Erythroblast (primary cell): ENCODE data around the gene ADAMTS7.
"Not testable (repeated sequence)": the region's sequence is repeated elsewhere in the genome, so short reads cannot be mapped to it uniquely, and the experiment has no call there.

Experiments
- GATA1 ChIP-seq: IDR thresholded peaks from 2 replicates; pipeline ENCODE4 v1.6.1; 2011; ENCODE audit warnings: low read depth, mild to moderate bottlenecking, control low read depth, low read length, moderate library complexity
- POLR2A ChIP-seq: IDR thresholded peaks from 2 replicates; pipeline ENCODE4 v1.6.1; 2011; ENCODE audit warnings: mild to moderate bottlenecking, low read length

- TF ChIP-seq POLR2A, GATA1: not testable (repeated sequence)
Observed at GRCh38 chr15:78758084-78758483, 53.2 kb downstream of the ADAMTS7 start.
